Adipocyte (in vitro differentiated cells): ENCODE data around the gene CD5L.

Source experiments
- DNase-seq: peaks from one replicate; pipeline ENCODE4 v3.0.0-alpha.2; 2015; ENCODE audit warnings: low read depth
- H3K27me3 ChIP-seq: replicated peaks from 2 replicates; pipeline ENCODE4 v1.7.0; 2013; ENCODE audit warnings: mild to moderate bottlenecking, low read length, moderate library complexity; ENCODE audit not compliant: control insufficient read depth, insufficient read depth
- H3K36me3 ChIP-seq: 2 replicates; pipeline ENCODE4 v1.7.0; 2013; ENCODE audit warnings: low read length, mild to moderate bottlenecking, moderate library complexity; ENCODE audit not compliant: control insufficient read depth, insufficient read depth, severe bottlenecking
- H3K4me1 ChIP-seq: 2 replicates; pipeline ENCODE4 v1.7.0; 2013; ENCODE audit warnings: mild to moderate bottlenecking, low read length, moderate library complexity; ENCODE audit not compliant: control insufficient read depth, insufficient read depth
- H3K4me3 ChIP-seq: 2 replicates; pipeline ENCODE4 v1.7.0; 2013; ENCODE audit warnings: mild to moderate bottlenecking, low read length, moderate library complexity
- H3K9ac ChIP-seq: 2 replicates; pipeline ENCODE4 v1.7.0; 2013; ENCODE audit warnings: mild to moderate bottlenecking, low read length, moderate library complexity
- H3K9me3 ChIP-seq: 2 replicates; pipeline ENCODE4 v1.7.0; 2013; ENCODE audit warnings: mild to moderate bottlenecking, low read length, moderate library complexity; ENCODE audit not compliant: control insufficient read depth

CD5L gene

DNA sequence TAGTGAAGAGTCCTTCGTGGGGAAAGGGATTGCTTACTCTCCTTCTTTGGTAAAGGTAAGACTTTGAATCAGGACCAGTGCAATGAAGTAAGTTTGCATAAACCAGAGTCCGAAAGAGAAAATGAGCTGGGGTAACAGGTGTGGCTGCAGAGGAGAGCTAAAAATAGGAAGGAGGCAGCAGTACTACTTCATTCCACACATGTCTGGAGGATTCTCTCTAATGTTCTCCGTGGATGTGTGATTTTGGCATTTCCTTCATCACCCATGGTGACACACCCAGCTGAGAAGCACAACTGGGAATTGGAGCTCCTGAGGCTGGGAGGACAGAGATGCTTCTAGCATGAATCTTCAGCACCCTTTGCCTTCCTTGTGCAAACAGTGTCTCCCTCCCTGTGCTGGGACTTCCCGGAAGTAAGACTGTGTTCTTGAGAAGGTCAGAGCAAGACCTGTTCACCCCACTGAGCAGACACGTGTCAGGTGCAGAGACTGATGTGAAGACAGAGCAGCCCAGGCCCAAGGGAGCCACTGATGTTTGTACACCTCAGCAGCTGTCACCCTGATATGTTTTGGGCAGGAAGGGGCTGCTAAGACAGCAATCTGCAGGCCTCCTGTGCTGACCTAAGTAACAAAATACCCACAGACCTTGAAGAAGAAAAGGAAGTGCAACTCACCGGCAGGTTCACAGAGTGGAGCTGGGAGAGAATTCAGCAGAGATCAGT is 35.0 kb downstream of the CD5L start:
- Histone ChIP-seq H3K9me3 (peaks cover 5% of the 10 kb centered on the region), H3K27me3 (no peaks in the 10 kb centered on the region), H3K9ac (no peak overlapping the region), H3K36me3 (no peaks in the 10 kb centered on the region), H3K4me3 (no peak overlapping the region), H3K4me1 (no peaks in the 10 kb centered on the region)
- no peak for DNase-seq

DNA sequence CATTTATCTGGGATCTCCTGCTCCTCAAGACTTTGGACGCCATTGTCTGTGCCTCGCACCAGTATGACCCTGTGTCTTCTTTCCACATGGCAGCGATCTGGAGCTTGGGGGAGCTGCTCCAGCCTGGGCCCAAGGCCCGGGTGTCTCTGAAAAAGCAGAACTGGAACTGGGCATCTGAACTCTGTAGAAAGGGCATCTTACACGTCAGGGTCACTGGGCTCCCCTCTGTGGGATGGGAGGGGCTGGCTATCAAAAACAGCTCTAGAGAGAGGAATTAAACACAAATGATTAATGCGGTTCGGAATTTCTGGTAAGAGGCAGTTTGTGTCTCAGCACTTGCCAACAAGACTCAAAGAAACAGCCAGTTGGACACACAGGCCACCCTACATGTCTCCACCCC is 37.8 kb downstream of the CD5L start:
- H3K27me3 ChIP-seq: no peaks in the 10 kb centered on the region
- H3K36me3 ChIP-seq: no peaks in the 10 kb centered on the region
- H3K4me1 ChIP-seq: no peaks in the 10 kb centered on the region
- no peak overlapping the region for H3K4me3 ChIP-seq
- peaks cover 5% of the 10 kb centered on the region for H3K9me3 ChIP-seq
- no peak for DNase-seq
- no peak overlapping the region for H3K9ac ChIP-seq

DNA sequence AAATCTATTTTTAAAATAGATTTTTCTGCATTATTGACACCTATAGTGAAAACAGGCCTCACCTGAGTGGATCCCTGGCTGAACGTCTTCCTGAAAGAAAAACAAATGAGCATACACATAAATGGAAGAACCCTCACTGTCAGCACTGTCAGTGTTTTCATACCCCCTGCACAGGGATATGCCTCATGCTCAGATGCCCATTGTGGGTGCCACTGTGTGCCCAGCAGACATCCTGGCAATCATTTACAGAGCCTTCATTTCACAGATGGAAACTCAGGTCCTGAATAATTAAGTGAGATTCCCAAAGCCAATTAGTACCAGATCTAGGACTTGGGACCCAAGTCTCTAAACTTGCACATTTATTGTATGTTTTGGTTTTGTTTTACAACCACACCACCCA is 41.6 kb downstream of the CD5L start:
- DNase-seq: no peak
- H3K36me3 ChIP-seq: no peaks in the 10 kb centered on the region
- no peak overlapping the region for H3K4me3 ChIP-seq
- H3K9ac ChIP-seq: no peak overlapping the region
- H3K27me3 ChIP-seq: no peaks in the 10 kb centered on the region
- H3K4me1 ChIP-seq: no peaks in the 10 kb centered on the region
- peaks cover 11% of the 10 kb centered on the region for H3K9me3 ChIP-seq

DNA sequence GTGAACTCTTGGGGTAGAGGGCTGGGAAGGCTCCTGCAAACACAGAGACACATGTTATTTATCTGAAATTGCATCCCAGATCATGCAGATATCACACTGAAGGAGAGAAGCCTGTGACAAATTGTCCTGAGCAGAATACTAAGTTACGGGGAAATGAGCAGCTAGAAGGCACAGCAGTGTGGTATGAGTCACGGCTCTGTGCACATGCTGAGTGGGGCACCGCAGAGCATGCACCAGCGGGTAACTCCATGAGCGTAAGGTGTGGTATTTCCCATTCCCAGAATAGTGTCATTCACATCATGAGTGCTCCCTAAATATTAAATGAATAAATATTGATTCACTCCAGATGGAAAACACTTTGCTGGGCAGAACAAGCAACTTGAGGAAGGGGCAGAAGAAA is 43.4 kb downstream of the CD5L start:
- H3K4me1 ChIP-seq: no peaks in the 10 kb centered on the region

DNA sequence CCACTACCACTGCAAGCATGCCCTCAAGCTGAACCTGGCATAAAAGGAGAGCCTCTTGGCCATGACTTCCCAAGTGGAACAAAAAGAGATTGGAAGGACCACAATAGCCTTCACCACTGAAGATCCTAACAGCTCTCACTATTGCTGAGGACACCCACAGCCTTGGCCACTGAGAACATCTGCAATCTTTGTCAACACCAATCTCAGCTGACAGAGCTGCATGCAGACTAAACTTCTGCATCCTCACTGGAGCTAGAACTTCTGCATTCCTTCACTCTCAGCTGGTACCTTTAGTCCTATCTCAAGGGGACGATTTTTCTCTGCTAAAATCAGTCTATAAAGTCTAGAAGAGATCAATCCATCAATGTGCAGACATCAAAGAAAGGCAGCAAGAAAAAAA is 56.4 kb downstream of the CD5L start:
- H3K36me3 ChIP-seq: no peaks in the 10 kb centered on the region
- no peak overlapping the region for H3K9ac ChIP-seq
- H3K27me3 ChIP-seq: no peaks in the 10 kb centered on the region
- H3K4me3 ChIP-seq: no peak overlapping the region
- H3K9me3 ChIP-seq: peaks cover 10% of the 10 kb centered on the region
- no peak for DNase-seq
- no peaks in the 10 kb centered on the region for H3K4me1 ChIP-seq

More for the DNA sequence above, 43.4 kb downstream of the CD5L start:
- no peaks in the 10 kb centered on the region for H3K36me3 ChIP-seq
- DNase-seq: no peak
- peaks cover 20% of the 10 kb centered on the region for H3K9me3 ChIP-seq
- H3K27me3 ChIP-seq: no peaks in the 10 kb centered on the region
- no peak overlapping the region for H3K9ac ChIP-seq
- H3K4me3 ChIP-seq: no peak overlapping the region

DNA sequence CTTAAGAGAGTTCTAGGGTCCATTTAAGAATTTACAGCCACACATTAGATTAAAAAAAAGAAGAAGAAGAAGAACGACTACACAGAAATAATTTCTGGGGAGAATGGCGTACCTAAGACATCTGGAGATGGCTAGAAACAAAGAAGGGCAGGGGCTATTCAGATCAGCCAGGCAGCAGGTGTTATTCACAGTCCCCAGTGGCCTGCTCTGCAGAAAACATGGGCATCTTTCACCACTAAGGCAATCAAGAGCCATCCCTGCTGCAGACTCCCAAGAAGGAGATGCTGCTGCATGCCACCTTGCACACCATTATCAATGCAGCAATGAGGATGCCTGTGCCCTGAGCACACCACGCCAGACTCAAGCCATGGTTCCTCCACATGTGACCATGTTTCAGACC is 56.8 kb downstream of the CD5L start:
- DNase-seq: no peak
- Histone ChIP-seq H3K36me3 (no peaks in the 10 kb centered on the region), H3K4me1 (no peaks in the 10 kb centered on the region), H3K9ac (no peak overlapping the region), H3K4me3 (no peak overlapping the region), H3K9me3 (peaks cover 10% of the 10 kb centered on the region), H3K27me3 (no peaks in the 10 kb centered on the region)

DNA sequence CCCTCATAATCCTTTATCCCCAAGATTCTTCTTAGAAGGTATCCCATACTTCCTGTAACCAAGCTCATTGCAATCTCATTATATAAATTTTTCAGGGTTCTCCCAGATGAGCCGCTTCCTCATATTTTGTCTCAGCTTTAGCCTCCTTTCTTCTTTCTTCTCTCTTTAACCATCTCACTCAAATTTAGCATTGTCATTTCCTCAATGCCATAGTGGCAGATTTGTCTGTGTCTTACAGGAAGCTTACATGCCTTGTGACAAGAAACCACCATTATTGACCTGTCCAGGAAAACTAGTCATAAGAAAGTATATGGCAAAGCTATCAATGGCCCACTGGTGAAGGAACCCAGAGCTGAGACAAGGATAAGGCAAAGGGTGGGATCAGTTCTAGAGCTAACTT is 58.7 kb downstream of the CD5L start:
- no peaks in the 10 kb centered on the region for H3K36me3 ChIP-seq
- H3K4me1 ChIP-seq: no peaks in the 10 kb centered on the region
- no peak overlapping the region for H3K4me3 ChIP-seq
- DNase-seq: no peak
- H3K9ac ChIP-seq: no peak overlapping the region
- no peaks in the 10 kb centered on the region for H3K27me3 ChIP-seq
- peaks cover 6% of the 10 kb centered on the region for H3K9me3 ChIP-seq

DNA sequence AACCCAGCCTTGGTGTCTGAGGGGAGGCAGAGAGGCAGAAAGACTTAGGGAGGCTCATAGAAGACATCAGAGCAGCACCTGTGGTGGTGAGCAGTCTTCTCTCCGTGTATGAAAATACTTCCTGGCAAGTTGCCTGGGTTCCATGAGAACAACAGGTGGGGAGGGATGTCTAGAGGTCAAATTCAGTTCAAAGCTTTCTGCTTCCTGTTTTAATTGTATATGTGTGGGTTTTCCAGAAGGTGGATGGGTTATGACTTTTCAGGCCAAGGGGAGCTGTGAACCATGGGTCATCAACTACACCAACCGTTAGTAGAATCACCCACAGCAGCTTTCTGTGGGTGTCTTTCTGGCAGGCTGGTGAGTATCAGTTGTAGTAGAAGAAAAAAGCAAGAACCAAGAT is 60.6 kb downstream of the CD5L start:
- no peaks in the 10 kb centered on the region for H3K27me3 ChIP-seq
- no peak overlapping the region for H3K4me3 ChIP-seq
- no peak overlapping the region for H3K9ac ChIP-seq
- no peaks in the 10 kb centered on the region for H3K9me3 ChIP-seq
- no peaks in the 10 kb centered on the region for H3K4me1 ChIP-seq
- no peaks in the 10 kb centered on the region for H3K36me3 ChIP-seq
- no peak for DNase-seq
